Ovary (tissue), 3 donors: Measurements from ENCODE around the gene DOCK2.

Experiments
- CTCF ChIP-seq, 3 donors: fragments of 450-650 bp in 2 of 3; fragments of 200-600 bp in 1 of 3; IDR thresholded peaks; one replicate each; pipeline versions ENCODE4 v1.5.1 to v1.8.0; 2016 to 2022; ENCODE audit warnings: antibody characterized with exemption in 3 of 3, mild to moderate bottlenecking in 1 of 3
- EP300 ChIP-seq: sonication (generic); formaldehyde crosslinking; IDR thresholded peaks from one replicate; pipeline ENCODE4 v1.6.1; 2017; ENCODE audit warnings: antibody characterized with exemption
- POLR2A ChIP-seq: fragments of 450-650 bp; IDR thresholded peaks from one replicate; pipeline ENCODE4 v1.6.1; 2017; ENCODE audit warnings: antibody characterized with exemption, mild to moderate bottlenecking, moderate library complexity
- donor health status: DM: no; HTN: no; CAD: no.

- TF ChIP-seq CTCF (IDR thresholded peaks at IDR 0.05) (no peak), EP300 (no peak), POLR2A (no peak)
Observed at GRCh38 chr5:169906745-169907649, 269.9 kb downstream of the DOCK2 start.
